Measurements from ENCODE around the gene PRCC.
A peak's percentile ranks its signal among the peaks of the same experiment; 100 is the strongest.

PRCC gene

DNA sequence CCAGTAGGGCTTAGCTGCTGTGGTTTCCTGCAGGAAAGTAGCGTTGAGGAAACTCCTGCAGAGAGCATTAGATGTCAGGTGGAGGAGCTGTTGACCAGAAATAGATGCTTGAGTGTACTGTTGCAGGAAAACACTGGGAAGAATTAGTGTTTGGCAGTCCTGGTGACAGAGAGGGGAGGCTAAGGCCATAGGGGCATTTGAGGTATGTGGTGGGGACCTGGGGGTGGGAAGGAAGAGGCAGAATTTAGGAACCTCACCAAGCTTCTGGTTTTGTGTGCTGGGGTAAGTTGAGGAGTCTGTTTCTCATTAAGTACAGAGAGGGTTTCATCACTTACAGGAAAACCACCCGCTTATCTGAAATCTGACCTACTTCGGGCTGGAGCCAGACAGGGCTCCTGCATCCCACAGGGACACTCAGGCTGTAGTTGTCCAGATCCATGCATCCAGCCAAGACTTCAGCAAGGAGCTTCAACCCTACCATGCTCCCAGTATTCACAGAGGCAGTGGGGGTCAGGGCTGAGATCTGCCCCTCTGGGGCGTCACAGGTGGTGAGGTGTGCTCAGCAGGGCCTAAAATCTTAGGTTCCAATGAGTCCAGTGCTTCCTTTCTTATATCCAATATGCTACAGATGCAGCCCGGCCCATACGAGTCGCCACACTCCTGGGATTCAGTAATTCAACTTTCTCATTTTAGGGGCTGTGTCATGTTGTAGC, 34.2 kb downstream of the PRCC start:
- no peak for DNase-seq

DNA sequence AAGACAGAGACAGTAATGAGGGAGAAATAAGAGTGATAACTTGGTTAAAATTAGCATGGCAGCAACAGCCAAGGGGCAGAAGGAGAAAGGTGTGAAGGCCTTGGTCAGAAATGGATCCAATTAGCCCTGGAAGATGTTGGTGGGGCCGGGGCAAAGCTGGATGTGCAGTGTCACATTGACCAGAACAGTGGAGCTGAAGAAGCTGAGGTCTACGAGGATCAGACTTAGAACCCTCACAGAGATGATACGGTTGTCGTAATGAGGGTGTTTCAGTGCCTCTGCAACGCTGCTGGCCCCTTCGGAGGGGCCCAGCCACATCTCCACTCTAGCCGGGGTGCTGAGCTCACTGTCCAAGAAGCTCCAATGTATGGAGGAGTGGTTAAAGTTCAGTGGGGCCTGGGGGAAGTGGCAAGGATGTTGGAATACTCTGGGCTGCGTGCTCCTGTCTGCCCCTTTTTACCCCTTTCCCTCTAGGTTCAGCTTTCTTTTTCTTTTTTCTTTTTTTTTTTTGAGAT, 35.1 kb downstream of the PRCC start:
- DNase-seq = no peak

DNA sequence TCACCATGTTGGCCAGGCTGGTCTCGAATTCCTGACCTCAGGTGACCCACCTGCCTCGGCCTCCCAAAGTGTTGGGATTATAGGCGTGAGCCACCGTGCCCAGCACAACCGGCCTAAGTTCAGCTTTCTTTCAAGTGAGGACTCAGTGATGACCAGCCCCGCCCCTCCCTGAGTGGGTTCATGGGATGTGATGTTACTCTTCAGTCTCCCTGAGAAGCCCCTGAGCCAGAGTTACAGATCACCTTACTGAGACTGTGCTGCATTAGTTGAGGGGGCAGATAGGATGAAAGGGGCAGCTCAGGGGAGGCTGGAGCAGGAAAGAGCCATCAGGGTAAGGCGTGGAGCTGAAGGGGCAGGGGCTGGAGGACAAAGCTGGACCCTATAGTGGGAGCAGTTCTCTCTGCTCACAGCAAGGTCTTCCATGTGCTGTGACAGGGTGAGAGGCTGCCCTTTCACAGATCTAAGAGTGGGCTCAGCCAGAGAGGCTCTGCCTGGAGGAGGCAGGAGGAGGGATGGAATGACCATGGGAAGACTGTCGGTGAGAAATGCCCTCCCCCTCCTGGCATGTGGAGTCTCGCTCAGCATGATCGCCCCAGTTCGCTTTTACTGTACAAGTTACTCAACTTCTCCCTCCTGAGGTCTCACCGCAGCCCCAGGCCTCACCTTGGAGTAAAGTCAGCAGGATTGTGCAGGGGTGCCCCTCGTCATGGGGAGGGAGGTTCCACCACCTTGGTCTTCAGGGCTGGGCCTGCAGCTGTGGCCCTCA, 35.9 kb downstream of the PRCC start:
- DNase-seq = no peak

DNA sequence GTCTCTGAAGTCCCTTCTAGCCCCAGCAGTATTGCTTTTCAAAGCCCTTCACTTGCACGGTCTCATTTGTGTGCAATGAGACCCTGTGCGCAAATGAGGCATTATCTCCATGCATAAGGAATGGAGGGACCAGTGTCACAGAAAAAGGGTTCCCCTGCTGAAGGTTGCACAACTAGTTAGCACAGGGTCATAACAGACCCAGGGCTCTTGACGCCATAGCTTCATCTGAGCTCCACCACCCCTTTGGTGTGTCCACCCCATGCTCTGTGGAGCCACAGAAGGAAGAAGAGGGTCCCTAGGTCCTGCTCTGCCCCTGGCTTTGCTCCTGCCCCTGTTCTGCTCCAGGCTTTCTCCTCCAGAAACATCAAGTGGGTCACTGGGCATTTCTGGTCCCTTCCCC, 36.7 kb downstream of the PRCC start:
- DNase-seq = no peak

DNA sequence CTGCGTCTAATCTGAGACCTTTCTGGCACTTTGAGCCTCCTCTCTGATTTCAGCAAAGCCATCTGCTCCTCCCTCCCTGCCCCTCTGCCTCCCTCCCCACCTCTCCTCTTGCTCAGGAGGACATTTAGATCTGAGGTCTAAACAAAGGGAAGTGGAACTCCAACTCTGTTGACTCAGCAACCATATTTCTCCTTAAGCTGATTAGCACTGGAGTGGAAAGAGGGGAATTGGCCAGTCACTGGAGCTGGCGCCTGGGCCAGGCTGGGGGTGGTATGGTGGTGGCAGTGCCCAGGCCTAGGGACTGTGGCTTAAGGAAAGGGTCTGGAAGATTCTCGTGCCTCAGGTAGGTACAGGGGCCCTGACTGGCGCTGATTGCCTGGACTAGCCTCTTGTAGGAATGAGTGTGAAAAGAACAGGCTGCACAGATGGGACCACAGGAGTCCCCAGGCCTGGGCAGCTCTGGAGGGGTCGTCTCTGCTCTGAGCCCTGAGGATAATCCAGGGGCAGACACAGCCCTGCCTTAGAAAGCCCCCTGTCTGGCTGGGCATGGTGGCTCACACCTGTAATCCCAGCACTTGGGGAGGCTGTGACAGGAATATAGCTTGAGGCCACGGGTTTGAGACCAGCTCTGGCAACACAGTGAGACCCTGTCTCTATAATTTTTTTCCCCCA, 37.4 kb downstream of the PRCC start:
- no peak for DNase-seq

DNA sequence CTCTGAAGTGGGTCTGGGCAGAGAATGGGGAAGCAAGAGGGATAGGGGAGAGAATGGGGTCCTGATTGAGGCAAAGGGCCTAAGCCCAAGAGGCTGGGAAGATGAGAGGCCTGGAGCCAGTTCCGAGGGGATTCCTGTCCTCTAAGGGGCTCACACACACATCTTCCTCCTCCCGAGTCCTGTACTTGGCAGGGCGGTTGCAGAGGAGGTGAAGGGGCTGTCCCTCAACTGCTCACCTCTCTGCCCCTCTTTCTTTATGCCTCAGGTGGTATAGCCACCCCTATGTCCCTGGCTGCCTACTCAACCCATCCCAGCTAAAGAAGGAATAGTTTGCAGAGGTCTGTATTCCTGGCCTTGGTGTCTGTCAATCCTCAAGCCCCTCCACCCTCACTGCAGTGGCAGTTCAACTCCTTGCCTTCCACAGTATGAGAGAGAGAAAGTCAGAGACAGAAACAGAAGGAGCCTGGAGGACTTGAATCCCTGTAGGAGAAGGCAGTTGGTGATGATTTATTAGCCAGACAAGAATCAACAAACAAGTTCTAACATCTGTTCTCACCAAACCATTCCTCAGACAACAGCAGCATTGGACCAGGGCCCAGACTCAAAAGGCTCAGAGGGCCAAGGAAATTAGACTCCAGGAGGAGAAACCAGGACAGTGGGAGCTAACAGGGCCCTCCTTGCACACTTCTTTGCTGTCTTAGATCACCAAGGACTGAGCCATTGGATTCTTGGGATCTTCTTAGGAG, 38.6 kb downstream of the PRCC start:
- DNase-seq = no peak

DNA sequence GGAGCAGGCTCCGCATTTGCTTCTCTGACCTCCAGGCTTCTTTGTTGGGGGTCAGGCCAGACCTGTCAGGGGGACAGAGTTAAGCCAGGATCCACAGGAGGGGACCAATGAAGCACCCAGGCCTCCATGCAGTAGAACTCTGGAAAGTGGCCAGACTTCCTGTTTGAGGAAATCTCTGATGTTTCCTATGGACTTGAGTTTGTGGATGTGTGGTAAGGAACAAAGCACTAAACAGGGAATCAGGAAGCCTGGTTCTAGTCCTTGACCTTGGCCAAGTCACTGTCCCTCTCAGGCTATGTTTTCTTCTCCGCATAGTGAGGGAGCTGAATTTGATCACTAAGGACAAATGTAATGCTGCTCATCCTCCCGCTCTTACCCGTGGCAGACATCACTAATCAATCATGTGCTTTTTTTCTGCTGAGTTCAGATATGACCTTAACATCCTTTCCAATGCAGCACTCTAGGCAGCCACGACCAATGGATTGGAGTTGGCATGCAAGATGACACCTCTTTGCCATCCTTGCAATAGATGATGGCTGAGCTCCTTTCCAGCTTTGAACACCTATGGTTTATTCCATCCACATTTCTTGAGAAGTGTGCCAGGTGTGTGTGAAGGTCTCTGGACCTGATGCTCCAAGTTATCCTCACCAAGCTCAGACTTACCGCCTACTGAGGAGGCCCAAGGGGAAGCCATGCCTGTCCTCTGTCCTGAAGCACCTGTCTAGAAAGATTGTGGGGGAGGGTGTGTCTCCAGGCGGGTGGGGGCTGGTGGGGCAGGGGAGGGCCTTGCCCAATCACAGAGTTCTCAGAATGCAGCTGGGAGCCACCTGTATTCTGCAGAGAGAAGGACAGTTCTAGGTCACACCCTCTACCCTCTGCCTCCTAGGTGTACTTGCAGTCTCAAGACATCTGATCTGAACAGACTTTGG, 39.4 kb downstream of the PRCC start:
- DNase-seq = no peak

DNA sequence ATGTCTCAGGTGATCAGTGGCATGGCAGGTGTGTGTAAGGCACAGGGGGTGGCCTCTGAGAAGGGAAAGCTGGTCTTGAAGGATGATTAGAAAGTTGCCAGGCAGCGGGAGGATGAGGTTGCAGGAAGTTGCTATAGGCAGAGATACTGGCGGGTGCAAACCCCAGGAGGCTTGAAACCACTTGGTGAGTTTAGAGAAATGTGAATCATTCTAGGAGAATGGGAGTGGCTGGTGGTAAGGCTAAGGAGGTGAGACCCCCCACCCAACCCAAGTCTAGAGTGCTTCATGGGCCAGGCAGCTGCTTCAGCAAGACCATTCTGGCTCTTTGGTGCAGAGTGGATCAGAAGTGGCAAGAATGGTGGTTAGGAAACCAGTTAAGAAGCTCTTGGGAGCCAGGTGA, 40.3 kb downstream of the PRCC start:
- no peak for DNase-seq

DNA sequence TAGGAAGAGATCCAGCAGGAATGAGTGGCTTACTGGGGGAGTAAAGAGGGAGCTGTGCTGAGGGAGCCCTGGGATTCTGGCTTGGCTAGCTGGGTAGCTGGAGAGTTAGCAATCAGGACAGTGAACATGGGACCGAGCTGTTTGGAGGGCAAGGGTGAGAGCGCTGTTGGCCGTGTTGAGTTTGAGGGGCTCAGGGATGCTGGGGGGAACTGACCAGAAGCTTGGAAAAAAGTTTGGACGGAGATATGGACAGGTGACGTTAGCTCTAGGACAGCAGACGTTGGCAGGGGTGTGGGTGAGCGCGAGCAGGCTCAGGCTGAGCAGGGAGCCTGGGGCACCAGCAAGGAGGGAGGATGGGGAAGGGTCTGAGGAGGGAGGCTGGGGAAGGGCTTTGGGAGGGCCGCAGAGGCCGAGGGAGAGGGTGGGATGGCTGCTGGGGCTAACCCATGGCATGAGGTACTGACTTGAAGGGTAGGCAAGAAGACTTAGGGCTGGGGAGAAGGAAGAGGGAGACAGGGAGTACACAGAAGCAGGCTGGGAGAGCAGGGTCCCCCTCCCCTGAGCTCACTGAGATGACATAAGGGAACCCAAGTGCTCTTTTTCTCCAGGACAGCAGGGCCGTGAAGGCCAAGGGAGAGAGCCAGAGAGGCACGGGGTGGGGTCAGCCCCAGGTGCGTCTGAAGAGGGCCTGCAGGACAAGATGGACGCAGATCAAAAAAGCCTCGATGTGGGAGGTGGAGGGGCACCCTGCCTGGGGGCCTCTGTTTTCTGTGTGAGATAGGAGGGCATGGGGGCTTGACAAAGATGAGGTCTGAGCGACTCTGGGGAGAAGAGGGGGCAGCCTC, 41.1 kb downstream of the PRCC start:
- no peak for DNase-seq

DNA sequence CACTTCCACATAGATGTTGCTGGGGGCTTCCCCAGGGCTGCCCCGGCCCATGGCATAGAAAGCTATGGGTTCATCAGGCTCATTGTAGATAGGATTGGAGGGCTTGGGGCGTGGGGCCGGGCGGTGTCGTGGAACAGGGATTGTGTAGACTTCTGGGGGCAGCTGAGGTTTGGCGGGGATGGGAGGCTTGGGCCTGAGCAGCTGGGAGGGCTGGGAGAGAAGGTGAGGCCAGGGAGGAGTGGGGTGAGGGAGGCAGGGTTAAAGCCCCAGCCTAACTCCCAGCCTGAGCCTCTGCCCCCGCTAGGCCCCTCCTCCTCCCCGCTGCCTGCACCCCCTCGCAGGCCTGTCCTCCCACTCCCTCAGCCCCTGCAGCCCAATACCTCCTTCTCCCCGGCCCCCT, 41.9 kb downstream of the PRCC start:
- DNase-seq = no peak

DNA sequence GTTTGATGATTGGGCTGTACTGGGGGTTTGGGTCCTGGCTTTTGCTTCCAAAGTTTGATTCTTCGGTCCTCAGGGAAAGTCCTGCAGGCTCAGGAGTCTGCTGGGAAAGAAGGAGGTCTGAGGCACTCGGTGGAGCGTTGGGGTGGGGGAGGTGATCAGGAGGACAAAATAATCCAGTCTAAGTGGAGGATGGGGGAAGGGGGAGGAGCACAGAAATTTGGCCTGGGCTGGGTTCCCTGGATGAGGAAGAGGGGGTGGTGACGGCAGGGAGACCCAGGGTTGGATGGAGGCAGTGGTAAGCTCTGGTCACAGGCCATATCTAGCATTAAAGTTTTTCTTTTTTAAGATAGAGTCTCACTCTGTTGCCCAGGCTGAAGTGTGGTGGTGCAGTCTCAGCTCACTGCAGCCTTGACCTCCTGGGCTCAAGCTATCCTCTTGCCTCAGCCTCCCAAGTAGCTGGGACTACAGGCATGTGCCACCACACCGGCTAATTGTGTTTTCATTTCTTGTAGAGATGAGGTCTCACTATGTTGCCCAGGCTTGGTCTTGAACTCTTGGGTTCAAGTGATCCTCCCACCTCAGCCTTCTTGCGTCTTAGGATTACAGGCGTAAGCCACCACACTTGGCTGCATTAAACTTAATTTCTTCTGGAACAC, 42.5 kb downstream of the PRCC start:
- DNase-seq = no peak

DNA sequence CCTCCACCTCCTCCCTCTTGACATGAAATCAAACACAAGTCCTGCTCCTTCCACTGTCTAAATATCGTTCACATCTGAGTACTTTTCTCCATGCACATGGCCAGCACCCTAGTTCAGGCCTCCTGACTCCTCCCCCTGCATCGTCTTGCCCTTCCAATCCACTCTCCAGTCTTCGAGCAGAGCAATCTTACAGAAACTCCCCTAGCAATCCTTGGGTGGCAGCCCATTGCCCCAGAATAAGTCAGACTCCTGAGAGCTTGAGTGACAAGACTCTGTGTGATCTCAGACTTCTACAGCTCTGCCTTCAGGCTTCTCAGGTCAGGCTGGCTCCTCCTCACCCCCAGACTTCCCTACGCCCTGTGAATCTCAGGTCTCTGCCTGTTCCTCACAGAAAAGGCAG, 43.8 kb downstream of the PRCC start:
- no peak for DNase-seq

DNA sequence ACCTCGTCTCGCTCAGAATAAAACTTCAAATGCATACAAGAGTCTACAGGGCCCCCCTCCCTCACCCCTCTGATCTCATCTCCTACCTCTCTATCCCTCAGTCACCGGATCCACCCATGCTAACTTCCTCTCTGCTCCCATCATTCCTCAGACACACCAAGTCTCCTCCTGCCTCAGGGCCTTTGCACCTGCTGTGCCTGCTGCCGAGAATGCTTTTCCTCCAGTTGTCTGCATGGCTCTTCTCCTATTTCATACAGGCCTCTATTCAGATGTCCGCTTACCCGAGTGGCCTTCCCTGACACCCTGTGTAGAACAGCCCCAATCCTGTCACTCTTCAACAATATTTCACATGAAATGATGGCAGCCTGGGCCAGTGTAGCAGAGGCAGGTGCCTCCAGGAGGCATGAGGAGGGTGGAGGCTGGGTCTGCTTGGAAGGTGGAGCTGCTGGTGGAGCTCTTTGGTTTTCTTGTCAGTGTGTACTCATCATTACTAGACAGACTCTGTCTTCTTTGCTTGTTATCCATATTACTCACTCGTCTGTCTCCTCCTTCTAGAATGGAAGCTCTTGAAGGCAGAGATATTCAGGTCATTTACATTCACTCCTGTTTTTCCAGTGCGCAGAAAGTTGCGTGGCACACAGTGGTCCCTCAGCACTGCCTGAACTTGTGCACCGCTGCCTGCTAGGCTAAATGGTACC, 45.1 kb downstream of the PRCC start:
- DNase-seq = no peak

DNA sequence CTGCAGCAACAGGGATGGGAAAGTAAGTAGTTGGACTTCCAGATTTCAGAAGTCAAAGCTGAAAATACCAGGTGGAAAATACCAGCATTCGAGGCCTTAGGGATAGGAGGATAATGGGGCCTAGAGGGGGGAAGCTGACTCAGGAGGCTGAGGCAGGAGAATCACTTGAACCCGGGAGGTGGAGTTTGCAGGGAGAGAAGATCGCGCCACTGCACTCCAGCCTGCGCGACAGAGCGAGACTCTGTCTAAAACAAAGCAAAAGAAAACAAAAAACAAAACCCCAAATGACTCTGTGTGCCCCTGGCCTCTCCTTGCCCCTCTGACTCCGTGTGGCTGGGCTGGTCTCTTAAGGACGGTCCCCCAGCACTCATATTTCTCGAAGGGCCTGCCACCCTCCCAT, 46.0 kb downstream of the PRCC start:
- no peak for DNase-seq

DNA sequence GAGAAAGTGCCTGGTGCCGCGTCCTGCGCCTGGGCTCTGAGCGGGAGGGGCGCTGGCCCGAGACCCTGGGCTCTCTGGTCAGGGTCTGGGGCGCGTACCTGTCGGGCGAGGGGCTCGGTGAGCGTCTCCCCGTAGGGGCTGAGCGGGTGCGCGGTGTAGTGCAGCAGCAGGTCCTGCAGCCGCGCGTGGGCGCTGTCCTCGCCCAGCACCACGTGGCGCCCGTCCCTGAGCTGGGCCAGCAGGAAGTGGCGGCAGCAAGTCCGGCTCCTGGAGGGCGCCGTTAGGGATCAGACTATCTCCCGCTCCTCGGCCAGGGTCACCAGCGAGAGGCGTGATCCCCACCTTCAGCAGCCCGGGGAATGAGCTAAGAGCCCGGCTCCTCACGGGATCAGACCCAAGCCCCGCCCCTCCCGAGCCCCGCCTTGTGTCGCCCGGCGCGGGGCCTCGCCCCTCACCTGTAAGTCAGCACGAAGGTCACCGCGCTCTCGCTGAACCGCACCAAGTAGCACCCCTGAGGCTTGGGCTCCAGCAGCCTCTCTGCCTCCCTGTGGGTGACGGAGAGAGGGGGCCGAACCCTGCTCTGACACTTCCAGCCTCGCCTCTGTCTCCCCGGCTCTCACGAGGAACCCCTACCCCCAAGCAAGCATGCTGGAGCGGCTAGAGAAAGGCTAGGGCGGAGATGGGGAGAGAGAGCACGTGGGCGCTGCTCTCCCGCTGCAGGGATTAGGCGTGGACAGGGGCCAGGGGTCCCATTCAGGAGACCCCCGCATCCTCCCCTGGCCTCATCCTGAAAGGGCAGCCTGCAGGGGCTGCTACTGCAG, 46.6 kb downstream of the PRCC start:
- no peak for DNase-seq

DNA sequence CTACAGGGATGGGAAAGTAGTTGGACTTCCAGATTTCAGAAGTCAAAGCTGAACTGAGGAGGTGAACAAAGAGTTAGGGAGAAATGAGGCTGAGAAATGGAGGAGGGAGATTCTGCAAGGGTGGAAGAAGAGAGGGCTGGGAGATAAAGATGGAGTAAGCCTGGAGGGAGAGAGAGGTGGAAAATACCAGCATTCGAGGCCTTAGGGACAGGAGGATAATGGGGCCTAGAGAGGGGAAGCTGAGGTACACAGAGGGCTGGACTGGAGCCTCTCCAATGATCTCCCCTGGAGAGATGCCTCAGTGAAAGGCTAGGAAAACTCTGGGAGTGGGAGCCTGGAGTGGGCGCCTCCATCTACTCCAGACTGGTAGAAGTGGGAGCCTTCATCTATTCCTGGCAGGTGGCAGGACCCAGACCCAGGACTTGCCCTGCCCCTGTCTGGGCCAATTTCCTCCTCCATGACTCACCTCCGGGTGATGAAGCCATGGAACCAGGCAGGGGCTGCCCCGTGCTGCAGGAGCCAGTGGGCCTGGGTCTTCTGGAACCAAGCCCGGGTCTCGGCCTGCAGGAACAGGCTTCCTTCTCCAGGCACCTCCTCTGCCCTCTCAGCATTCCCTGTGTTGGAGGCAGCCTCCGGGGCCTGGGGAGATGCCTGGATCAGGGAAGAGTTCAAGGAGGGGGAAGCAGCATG, 47.4 kb downstream of the PRCC start:
- no peak for DNase-seq

DNA sequence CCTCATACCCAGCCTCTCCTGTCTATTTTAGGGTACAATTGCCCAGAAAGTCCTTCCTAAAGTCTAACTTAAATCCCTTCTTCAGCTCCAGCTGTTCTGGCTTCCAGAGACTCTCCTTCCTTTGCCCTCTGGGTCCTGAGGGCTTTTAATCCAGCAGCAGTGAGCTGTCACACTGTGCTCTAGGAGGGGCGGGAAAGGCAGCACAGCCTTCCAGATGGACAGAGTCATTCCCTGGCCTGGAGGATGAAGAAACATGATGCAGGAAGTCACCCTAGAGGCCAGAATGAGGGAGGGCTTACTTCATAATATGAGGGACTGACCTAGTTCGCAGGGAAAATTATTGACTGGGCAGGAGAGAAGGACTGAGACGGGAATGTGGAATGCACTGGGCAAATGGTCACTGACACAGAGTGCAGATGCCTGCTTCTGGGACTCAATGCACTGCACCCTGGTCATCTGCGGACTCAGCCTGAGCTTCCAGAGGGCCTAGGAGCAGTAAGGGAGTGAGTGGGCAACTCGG, 48.0 kb downstream of the PRCC start:
- peak; percentile 24 for DNase-seq

DNA sequence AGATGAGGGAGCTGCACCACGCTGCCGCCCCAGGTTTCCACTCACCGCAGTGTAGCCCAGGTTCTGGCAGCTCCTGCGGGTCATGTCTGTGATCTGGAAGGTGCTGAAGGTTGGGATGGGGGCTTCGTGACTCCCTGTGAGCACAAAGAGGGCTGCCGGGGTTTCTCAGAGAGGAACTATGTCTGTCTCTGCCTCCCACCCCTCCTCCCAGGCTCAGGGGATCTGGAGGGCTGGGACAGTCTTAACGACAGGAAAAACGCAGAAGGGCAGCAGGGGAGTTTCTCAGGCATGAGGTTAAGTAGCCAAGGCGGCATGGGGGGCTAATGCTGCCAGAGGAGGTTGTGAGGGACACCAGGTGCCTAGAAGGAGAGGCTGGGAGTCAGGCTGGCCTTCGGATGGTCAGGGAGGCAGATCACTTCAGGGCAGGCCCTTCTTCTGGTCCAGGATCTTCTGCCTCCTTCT, 48.7 kb downstream of the PRCC start:
- DNase-seq = no peak
